ENCODE measurements around the gene FAM167B.
A peak's percentile ranks its signal among the peaks of the same experiment; 100 is the strongest.
"Not testable (repeated sequence)": the region's sequence is repeated elsewhere in the genome, so short reads cannot be mapped to it uniquely, and the experiment has no call there.

FAM167B gene

DNA sequence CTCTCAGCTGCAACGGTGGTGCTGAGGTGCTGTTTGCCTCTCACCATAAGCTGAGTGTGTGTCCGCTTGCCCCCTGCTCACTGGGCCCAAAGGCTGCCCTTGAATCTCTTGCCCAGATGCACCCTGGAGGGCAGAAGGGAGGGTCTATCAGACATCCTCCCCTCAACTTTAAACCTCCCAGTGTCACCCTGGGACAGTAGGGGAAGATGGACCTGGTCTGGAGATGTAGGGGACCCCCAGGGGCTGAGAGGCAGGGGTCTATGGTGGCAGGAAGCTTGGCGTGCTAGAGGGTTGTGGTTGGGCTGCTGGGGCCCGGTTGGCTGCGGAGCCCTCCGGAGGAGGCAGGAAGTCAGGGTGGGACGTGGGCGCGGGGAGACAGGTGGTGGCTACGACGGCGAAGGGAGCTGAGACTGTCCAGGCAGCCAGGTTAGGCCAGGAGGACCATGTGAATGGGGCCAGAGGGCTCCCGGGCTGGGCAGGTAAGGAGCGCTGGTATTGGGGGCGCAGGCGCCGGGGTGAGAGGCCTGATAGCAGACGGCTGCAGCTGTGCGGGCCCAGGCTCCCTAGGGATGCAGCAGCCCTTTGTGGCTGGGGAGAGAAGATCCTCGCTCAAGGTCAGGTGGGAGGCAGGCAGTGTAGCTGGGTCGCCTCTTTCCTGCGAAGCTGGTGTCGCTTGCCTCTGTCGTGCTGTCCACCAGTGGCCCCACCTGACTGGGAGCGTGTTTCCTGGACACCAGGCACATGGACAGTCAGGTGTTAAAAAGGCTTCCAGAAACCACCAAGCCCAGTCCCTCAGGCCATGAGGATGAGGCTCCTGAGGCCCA is 4.1 kb downstream of the FAM167B start, which contains the start of gene LCK:
Gene LCK (plus strand): TSS at position 373 of the 824 bp plus-strand sequence. CDS start 23,065 bp downstream, outside the sequence.
- CTCF ChIA-PET, result interaction anchor here (0.7 to 0.9 kb wide), 2 partner anchors 36 to 1595 kb away, joined by 3 read pairs; no protein-coding TSS in a partner anchor

DNA sequence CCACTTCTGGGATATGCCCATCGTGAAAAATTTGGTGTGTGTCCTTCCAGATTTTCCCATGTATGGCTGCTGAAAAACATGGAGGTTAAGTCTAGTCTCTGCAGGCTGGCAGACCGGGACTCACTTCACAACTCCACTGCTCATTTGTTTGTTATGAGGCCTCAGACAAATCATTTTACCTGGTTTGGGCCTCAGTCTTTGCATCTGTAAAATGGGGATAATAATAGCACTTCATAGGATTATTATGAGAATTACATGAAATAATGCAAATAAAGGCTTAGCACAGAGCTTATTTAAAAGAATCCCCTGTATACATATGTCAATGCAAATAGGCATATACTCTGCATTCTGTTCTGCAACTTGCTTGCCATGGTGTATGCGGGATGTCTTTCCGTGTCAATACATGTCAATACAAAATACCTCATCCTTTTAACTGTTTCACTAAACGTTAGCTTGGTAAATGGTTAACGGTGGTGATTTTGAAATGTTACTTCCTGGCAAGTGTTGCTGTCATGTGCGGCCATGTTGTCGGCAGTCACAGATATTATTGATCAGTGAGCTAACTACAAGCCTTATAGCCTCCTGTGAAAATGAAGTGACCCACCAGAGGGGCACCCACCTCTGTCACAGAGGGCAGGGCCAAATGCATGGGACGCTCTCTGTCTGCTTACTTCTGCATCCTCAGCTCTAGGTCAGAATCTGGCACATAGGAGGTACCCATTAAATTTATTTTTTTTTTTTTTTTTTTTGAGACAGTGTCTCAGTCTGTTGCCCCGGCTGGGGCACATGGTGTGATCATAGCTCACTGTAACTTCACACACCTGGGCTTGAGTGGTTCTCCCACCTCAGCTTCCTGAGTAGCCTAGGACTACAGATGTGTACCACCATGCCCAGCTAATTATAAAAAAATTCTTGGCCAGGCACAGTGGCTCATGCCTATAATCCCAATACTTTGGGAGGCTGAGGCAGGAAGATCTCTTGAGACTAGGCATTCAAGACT is 8.3 kb downstream of the FAM167B start:
- no peak for DNase-seq (ENCODE audit: low spot score)
- POLR2A ChIA-PET (ENCODE audit: low non-redundant PET), result no interaction called here
- CTCF ChIA-PET, result interaction anchor here (0.6 kb wide), 1 partner anchor 193 kb away, joined by 3 read pairs; no protein-coding TSS in a partner anchor
- no peak overlapping the region for H3K27ac ChIP-seq
- TF ChIP-seq, protein P1, sequence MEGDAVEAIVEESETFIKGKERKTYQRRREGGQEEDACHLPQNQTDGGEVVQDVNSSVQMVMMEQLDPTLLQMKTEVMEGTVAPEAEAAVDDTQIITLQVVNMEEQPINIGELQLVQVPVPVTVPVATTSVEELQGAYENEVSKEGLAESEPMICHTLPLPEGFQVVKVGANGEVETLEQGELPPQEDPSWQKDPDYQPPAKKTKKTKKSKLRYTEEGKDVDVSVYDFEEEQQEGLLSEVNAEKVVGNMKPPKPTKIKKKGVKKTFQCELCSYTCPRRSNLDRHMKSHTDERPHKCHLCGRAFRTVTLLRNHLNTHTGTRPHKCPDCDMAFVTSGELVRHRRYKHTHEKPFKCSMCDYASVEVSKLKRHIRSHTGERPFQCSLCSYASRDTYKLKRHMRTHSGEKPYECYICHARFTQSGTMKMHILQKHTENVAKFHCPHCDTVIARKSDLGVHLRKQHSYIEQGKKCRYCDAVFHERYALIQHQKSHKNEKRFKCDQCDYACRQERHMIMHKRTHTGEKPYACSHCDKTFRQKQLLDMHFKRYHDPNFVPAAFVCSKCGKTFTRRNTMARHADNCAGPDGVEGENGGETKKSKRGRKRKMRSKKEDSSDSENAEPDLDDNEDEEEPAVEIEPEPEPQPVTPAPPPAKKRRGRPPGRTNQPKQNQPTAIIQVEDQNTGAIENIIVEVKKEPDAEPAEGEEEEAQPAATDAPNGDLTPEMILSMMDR (conservative IDR thresholded peaks at IDR 0.05; ENCODE audit: low read depth), result no peak

More for the DNA sequence above, 4.1 kb downstream of the FAM167B start, which contains the start of gene LCK:
- H3K27ac ChIP-seq, result peak within 1 kb of the TSS; percentile 50
- TF ChIP-seq, protein P1 (conservative IDR thresholded peaks at IDR 0.05; ENCODE audit: low read depth), result no peak
- POLR2A ChIA-PET (ENCODE audit: low non-redundant PET), result no interaction called here
- DNase-seq (ENCODE audit: low spot score), result no peak

DNA sequence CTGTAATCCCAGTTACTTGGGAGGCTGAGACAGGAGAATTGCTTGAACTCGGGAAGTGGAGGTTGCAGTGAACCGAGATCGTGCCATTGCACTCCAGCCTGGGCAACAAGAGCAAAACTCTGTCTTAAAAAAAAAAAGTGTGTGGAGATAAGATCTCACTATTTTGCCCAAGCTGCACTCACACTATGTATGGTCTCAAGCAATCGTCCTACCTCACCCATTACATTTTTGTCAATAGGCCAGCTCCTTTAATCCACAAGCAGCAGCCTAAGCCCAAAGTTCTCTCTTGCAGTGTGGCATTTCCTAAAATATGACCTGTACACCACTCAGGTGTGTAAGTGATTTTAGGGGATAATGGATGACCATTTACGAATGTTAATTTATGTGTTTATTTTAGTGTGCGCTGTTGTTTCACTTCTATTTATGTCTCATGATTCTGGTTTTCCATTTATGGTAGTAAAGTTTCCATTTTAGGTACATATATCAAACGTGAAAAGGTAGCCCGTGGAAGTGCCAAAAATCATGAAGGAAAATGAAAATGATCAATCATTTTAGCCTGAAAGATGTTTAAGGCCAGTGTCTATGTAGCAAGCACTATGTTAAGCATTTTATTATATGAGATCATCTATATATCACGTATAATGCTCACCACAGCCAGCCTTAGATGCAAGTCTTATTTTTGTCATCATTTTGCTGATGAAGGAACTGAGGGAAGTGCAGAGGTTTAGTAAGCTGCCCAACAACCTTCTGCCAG is 9.6 kb downstream of the FAM167B start:
- TF ChIP-seq, protein P1 (conservative IDR thresholded peaks at IDR 0.05; ENCODE audit: low read depth), result no peak
- ChIA-PET CTCF (no interaction called here), POLR2A (ENCODE audit: low non-redundant PET) (no interaction called here)
- DNase-seq (ENCODE audit: low spot score), result no peak
- no peak overlapping the region for H3K27ac ChIP-seq

DNA sequence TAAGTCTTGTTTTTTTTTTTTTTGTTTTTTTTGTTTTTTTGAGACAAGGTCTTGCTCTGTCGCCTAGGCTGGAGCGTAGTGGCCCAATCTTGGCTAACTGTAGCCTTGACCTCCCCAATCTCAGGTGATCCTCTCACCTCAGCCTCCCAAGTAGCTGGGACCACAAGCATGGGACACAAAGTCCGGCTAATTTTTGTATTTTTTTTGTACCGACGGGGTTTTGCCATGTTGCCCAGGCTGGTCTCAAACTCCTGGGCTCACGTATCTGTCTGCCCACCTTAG is 10.1 kb downstream of the FAM167B start:
- no peak for DNase-seq (ENCODE audit: low spot score)
- TF ChIP-seq, protein P1 (conservative IDR thresholded peaks at IDR 0.05; ENCODE audit: low read depth), result no peak
- ChIA-PET POLR2A (ENCODE audit: low non-redundant PET) (no interaction called here), CTCF (no interaction called here)
- no peak overlapping the region for H3K27ac ChIP-seq

DNA sequence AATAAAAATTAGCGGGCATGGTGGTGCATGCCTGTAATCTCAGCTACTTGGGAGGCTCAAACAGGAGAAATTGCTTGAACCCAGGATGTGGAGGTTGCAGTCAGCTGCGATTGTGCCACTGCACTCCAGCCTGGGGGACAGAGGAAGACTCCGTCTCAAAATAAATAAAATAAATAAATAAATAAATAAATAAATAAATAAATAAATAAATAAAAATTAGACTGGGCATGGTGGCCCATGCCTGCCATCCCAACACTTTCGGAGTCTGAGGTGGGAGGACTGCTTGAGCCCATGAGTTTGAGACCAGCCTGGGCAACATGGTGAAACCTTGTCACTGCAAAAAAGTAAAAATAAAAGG is 16.2 kb downstream of the FAM167B start:
- DNase-seq (ENCODE audit: low spot score); CTCF ChIA-PET; H3K27ac ChIP-seq: not testable (repeated sequence)
- POLR2A ChIA-PET (ENCODE audit: low non-redundant PET), result interaction anchor here (0.6 kb wide), 1 partner anchor 385 kb away, joined by 10 read pairs; no protein-coding TSS in a partner anchor

DNA sequence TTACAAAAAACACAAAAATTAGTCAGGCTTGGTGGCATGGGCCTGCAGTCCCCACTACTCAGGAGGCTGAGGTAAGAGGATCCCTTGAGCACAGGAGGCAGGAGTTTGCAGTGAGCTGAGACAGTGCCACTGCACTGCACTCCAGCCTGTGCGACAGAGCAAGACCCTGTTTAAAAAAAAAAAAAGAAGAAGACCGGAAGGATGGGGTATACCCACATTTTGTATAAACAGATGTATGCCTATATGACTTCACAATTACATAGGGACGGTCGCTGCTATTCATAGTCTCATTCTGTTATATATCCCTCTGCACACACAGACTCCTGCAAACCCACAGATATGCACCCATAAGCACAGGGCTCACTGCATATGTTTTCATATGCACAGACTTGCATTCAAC is 16.7 kb downstream of the FAM167B start:
- DNase-seq (ENCODE audit: low spot score), result no peak
- H3K27ac ChIP-seq, result no peak overlapping the region
- CTCF ChIA-PET, result no interaction called here
- TF ChIP-seq, protein P1 (conservative IDR thresholded peaks at IDR 0.05; ENCODE audit: low read depth), result no peak
- POLR2A ChIA-PET (ENCODE audit: low non-redundant PET), result no interaction called here
